SJCRH30 (cell line): ENCODE measurements around the gene ABCA4. TPM values are rescaled to one million over a fixed set of nuclear protein-coding genes. Genes with fewer than 3 reads are reported as not detected.

Experiments used
- DNase-seq, 2 experiments: peaks; one replicate each; pipeline ENCODE4 v3.0.0-alpha.2; 2015 to 2020
- H3K27ac ChIP-seq: fragments of 250-450 bp; sonication (Bioruptor Pico); 2 replicates; pipeline ENCODE4 v1.5.1; 2020; ENCODE audit warnings: mild to moderate bottlenecking, moderate library complexity
- H3K27me3 ChIP-seq: fragments of 250-450 bp; sonication (Bioruptor Pico); 2 replicates; pipeline ENCODE4 v1.5.1; 2020; ENCODE audit warnings: mild to moderate bottlenecking, moderate library complexity
- H3K36me3 ChIP-seq: fragments of 250-450 bp; sonication (Bioruptor Pico); 2 replicates; pipeline ENCODE4 v1.5.1; 2020; ENCODE audit warnings: mild to moderate bottlenecking, moderate library complexity
- H3K4me1 ChIP-seq: fragments of 250-450 bp; sonication (Bioruptor Pico); 2 replicates; pipeline ENCODE4 v1.5.1; 2020; ENCODE audit warnings: mild to moderate bottlenecking, moderate library complexity
- H3K4me3 ChIP-seq: fragments of 250-450 bp; sonication (Bioruptor Pico); 2 replicates; pipeline ENCODE4 v1.5.1; 2020; ENCODE audit warnings: mild to moderate bottlenecking, moderate library complexity
- H3K9me3 ChIP-seq: fragments of 250-450 bp; sonication (Bioruptor Pico); replicated peaks from 2 replicates; pipeline ENCODE4 v1.5.1; 2020; ENCODE audit warnings: mild to moderate bottlenecking, moderate library complexity
- total RNA-seq: library from RNA; depleted of rRNA; stranded (reverse); fragments of >200 nt; shearing (Covaris generic); gene quantifications from 2 replicates; pipeline ENCODE4 v1.2.3, GENCODE V29; 2014

Gene ABCA4
- total RNA-seq, 1 experiment from 2014 or later, result 0.08 TPM

DNA sequence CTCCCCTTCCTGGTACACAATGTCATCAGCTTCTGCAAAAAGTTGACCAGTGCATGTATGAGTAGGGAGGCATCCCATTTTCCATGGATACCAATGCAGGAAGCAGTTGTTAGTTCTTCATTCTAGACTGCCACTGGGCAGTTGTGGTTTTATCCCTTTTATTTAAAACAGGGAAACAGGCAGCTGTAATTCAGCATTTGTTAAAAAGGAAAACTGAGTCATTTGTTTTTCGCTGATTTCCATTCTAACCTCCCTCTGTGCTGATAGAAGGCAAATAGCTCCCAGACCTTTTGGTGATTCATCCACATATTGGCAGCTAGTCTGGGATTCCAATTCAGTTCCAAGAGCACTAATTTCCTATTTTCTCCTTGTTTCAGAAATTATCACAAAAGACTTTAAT is 21.1 kb upstream of the ABCA4 start:
- peaks cover 5% of the 10 kb centered on the region; the same call in 1 of the 2 replicates for H3K4me1 ChIP-seq
- DNase-seq, result no peak
- H3K9me3 ChIP-seq, result no peaks in the 10 kb centered on the region
- no peaks in the 10 kb centered on the region for H3K36me3 ChIP-seq
- no peak overlapping the region for H3K27ac ChIP-seq
- H3K4me3 ChIP-seq, result no peak overlapping the region
- no peaks in the 10 kb centered on the region for H3K27me3 ChIP-seq

GRCh38 chr1:94132111-94132510 is 11.2 kb upstream of the ABCA4 start:
- H3K4me1 ChIP-seq, result peaks cover 6% of the 10 kb centered on the region
- no peak overlapping the region for H3K4me3 ChIP-seq
- no peak for DNase-seq
- no peaks in the 10 kb centered on the region for H3K36me3 ChIP-seq
- no peaks in the 10 kb centered on the region for H3K27me3 ChIP-seq
- no peak overlapping the region for H3K27ac ChIP-seq
- no peaks in the 10 kb centered on the region for H3K9me3 ChIP-seq

- Histone ChIP-seq H3K4me3 (no peak overlapping the region), H3K27ac (no peak overlapping the region), H3K4me1 (peaks cover 13% of the 10 kb centered on the region), H3K9me3 (no peaks in the 10 kb centered on the region), H3K27me3 (no peaks in the 10 kb centered on the region), H3K36me3 (no peaks in the 10 kb centered on the region)
- no peak for DNase-seq
These were observed 10.1 kb upstream of the ABCA4 start for GRCh38 chr1:94130851-94131595.

GRCh38 chr1:94126651-94127050 is 5.7 kb upstream of the ABCA4 start:
- Histone ChIP-seq H3K36me3 (no peaks in the 10 kb centered on the region), H3K27ac (peak overlapping the region; percentile 52), H3K27me3 (no peaks in the 10 kb centered on the region), H3K4me3 (no peak overlapping the region), H3K9me3 (no peaks in the 10 kb centered on the region), H3K4me1 (peaks cover 26% of the 10 kb centered on the region)
- DNase-seq, result no peak

DNA sequence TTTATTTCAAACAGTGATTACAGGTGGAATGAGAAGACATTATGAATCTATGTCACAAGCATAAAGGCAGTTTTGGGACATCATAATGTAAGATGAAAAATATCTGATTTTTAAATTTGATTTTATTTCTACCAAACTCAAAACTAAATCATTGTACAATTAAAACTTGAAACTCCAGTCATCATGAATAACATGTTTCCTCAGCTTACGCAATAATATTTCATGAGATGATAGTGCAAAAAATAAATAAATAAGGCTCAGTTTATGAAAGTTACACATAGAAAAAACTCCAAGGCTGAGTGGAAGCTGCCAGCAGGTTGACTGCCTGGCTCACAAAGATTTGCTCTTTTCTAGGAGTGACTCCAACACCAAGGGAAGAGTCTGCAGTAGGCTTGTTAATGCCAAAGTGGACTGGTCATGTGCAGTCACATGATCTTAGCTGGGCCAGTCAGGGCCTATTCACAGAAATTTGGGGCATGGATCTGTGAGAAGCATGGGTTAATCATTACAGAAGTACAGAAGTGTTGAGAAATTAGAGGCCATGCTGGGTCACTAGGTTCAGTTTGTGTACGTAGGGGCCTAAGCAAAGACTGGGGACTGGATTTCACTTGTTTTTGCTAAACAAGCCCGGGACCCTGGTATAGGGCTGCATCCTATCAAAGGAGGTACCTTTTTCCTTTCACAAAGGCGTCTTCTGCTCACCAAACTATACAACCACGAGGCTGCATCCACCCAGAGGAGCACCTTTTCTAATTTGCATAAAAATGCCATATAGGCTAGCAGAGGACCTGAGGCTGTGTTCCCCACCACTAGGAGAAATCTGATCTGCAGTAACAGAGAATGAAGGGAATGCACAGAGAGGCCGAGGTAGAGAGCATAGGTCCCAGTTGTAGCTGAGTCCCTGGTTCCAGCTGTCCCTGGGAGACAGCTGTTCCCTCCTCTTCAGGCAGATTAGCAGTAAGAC is 4.9 kb upstream of the ABCA4 start:
- Histone ChIP-seq H3K4me1 (peaks cover 26% of the 10 kb centered on the region), H3K4me3 (no peak overlapping the region), H3K27ac (peak overlapping the region; percentile 52), H3K27me3 (no peaks in the 10 kb centered on the region), H3K36me3 (no peaks in the 10 kb centered on the region), H3K9me3 (no peaks in the 10 kb centered on the region)
- peak; percentile 81 to 91 for DNase-seq

DNA sequence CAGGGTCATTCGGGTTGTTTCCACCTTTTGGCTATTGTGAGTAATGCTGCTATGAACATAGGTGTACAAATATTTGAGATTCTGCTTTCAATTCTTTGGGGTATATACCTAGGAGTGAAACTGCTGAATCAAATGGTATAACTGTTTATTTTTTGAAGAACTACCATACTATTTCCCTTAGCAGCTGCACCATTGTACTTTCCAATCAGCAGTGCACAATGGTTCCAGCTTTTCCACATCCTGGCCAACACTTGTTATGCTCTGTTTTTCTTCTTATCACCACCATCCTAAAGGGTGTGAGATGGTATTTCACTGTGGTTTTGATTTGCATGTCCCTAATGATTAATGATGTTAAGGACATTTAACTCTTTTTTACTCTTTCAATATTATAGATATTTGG is 3.6 kb upstream of the ABCA4 start:
- Histone ChIP-seq H3K4me3 (no peak overlapping the region), H3K27me3 (no peaks in the 10 kb centered on the region), H3K36me3 (no peaks in the 10 kb centered on the region), H3K27ac (no peak overlapping the region), H3K9me3 (no peaks in the 10 kb centered on the region), H3K4me1 (peaks cover 26% of the 10 kb centered on the region)
- no peak for DNase-seq

GRCh38 chr1:94122201-94122970 is 1.4 kb upstream of the ABCA4 start:
- no peak for DNase-seq
- Histone ChIP-seq H3K4me1 (peaks cover 20% of the 10 kb centered on the region), H3K4me3 (peak overlapping the region; percentile 56; the same call in 1 of the 2 replicates), H3K27me3 (no peaks in the 10 kb centered on the region), H3K36me3 (no peaks in the 10 kb centered on the region), H3K27ac (no peak overlapping the region; the same call in 1 of the 2 replicates), H3K9me3 (no peaks in the 10 kb centered on the region)

GRCh38 chr1:94121411-94121821 is 468 bp upstream of the ABCA4 start:
- peaks cover 18% of the 10 kb centered on the region for H3K4me1 ChIP-seq

DNA sequence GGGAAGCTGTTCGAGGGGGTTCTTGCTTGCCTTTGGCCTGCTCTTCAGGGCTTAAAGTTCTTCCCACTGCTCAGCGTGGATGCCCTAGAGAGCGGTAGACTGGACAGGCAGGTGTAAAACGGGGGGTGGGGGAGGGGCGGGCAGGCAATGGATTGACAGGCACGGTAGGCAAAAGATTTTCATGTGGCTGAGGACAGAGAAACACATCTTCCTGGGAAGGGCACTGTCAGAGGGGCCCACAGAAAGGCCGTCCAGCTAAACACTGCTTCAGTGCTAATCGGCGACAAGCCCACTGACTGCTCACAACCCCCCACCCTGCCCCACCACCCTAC is 412 bp downstream of the ABCA4 start:
- Histone ChIP-seq H3K4me1 (peaks cover 11% of the 10 kb centered on the region), H3K4me3 (no peak overlapping the region), H3K36me3 (no peaks in the 10 kb centered on the region), H3K27ac (no peak overlapping the region), H3K9me3 (no peaks in the 10 kb centered on the region), H3K27me3 (no peaks in the 10 kb centered on the region)
- DNase-seq, result no peak

More at GRCh38 chr1:94121411-94121821, 468 bp upstream of the ABCA4 start:
- H3K9me3 ChIP-seq, result no peaks in the 10 kb centered on the region
- H3K27ac ChIP-seq, result peak overlapping the region; percentile 46
- H3K27me3 ChIP-seq, result no peaks in the 10 kb centered on the region
- peak; percentile 71 to 78 for DNase-seq
- H3K4me3 ChIP-seq, result peak overlapping the region; percentile 56
- no peaks in the 10 kb centered on the region for H3K36me3 ChIP-seq

DNA sequence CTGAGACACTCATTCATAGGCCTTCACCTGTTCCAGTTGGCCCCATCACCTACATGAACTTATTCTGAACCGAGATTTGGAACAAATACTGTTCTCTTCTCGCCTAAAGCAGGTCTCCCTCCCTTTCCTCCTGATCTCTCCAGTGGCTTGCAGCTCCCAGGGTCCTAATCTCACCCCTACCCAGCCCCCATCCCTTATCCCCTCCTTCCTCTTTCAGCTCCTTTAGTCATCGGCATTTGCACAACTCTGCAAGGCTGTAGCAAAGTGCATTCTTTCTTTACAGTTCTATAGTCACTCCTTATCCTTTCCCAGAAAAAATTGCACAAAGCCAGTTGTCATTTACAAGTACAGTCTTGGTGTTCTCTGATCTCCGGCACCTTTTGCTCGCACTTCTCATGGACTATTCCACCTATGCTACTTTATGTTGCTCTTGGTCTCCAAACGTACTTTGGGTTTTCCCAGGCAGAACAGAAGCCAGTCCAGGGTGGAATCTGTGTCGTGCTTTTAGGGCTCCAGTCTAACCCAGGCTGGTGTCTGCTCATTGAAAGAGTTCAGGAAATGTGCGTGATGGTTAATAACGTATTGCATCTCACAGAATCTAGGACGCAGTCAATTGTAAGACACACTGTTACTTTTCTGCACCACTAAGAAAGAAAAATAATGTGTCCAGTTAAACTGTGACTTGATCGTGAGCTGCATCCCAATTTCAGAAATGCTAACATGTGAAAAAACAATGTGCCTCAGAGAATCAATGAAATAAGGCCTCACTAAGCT is 965 bp downstream of the ABCA4 start:
- Histone ChIP-seq H3K36me3 (no peaks in the 10 kb centered on the region), H3K4me1 (peaks cover 9% of the 10 kb centered on the region), H3K27me3 (no peaks in the 10 kb centered on the region), H3K4me3 (no peak overlapping the region), H3K27ac (no peak overlapping the region), H3K9me3 (no peaks in the 10 kb centered on the region)
- no peak for DNase-seq

GRCh38 chr1:94119306-94119705 is 1.6 kb downstream of the ABCA4 start:
- H3K9me3 ChIP-seq, result no peaks in the 10 kb centered on the region
- H3K27ac ChIP-seq, result no peak overlapping the region
- no peak overlapping the region for H3K4me3 ChIP-seq
- DNase-seq, result no peak
- peaks cover 9% of the 10 kb centered on the region; the same call in 1 of the 2 replicates for H3K4me1 ChIP-seq
- H3K27me3 ChIP-seq, result no peaks in the 10 kb centered on the region
- no peaks in the 10 kb centered on the region for H3K36me3 ChIP-seq

DNA sequence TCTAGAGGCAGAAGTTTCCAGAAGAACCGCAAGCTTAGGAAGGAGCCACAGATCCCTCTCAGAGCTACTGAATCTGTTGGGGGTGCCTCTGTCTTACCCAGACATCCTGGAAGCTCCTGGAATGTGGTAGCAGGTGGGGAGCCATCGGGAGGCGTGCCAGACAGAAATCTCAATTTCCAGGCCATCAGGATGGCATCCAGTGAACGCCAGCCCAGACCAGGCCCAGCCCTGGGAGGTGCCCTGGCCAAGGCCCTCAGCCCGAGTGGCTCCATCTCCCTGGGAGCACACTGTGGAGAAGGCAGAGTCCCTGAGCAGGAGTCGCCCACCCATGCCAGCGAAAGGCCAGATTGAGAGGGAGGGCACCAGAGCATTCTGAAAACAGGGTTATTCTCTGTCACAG is 2.5 kb downstream of the ABCA4 start:
- Histone ChIP-seq H3K36me3 (no peaks in the 10 kb centered on the region), H3K4me3 (no peak overlapping the region), H3K27me3 (no peaks in the 10 kb centered on the region), H3K4me1 (peaks cover 9% of the 10 kb centered on the region; the same call in 1 of the 2 replicates), H3K27ac (no peak overlapping the region), H3K9me3 (no peaks in the 10 kb centered on the region)
- DNase-seq, result no peak

DNA sequence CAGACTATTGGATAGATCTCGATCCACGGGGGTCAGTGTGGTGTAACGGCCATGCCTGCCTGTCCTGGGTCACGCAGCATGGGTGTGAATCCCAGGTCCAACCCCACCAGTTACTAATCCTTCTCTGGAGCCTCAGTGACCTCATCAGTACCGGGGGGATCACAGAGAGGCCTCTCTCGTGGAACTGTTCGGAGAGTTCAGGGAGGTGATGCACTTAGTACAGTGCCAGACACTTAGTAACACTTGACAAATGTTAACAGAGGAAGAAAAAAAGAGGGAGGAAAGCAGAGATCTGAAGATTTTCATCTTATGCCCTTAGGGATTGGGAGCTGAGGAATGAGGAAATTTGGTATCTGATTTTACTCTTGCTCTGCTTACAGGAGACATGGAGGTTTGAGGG is 2.9 kb downstream of the ABCA4 start:
- H3K27ac ChIP-seq, result no peak overlapping the region
- no peaks in the 10 kb centered on the region for H3K27me3 ChIP-seq
- H3K4me3 ChIP-seq, result no peak overlapping the region
- no peak for DNase-seq
- peaks cover 9% of the 10 kb centered on the region; the same call in 1 of the 2 replicates for H3K4me1 ChIP-seq
- H3K36me3 ChIP-seq, result no peaks in the 10 kb centered on the region
- peaks cover 2% of the 10 kb centered on the region; the same call in 1 of the 2 replicates for H3K9me3 ChIP-seq
